ENCODE results near the gene ELF5. TPM values are rescaled to one million over a fixed set of nuclear protein-coding genes. Genes with fewer than 3 reads are reported as not detected.
A peak's percentile ranks its signal among the peaks of the same experiment; 100 is the strongest.

The ELF5 gene
- total and polyA plus RNA-seq, 2 of the 13 experiments (the other 11 are each of a cell fraction or from before 2014, with no cell fraction given), result 0.51 to 2.6 TPM

DNA sequence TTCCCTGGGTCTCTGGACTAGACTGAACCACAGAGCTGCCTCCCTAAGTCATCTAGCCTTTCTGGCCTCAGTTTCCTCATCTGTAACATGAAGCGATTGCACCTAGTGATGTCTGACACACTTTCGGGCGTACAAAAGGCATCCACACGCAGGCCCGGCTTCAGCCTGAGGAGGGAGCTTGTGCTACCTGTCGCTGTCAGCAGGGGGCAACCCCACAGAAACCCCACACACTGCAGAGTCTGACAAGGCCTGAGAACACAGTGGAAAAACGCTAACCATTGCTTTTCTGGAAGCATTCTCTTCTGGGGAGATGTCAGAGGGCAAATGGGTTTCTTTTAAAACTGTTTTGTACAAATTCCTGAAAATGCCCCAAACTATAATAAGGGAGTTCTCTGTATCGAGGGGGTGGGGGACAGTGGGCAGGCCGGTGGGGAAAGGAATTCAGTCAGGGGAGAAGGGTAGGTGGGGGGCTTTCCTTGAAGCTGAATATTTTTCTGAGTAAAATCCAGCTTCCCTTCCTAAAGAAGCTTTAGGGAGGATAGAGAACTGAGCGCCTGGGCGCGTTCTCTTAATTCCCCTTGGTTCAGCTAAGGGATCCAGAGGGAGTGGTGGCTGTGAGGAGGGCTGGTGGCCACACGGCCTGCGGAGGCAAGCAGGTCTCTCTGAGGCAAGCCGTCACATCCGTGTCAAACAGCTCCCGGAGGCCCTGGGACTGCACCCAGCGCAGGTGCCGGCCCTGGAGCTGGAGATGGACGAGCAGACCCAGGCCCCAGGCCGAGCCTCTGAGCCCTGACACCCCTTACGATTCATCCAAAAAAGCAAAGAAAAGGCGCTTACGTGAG lies 533 bp downstream of the ELF5 start (continued):
- TF ChIP-seq ZBTB43 (CRISPR knock-in tag; conservative IDR thresholded peaks at IDR 0.05), result 0 out of 2 replicates have a peak, but pooled peaks have one; percentile 25
- 0 out of 2 replicates have a peak, but pooled peaks have one; percentile 34 for TF ChIP-seq ZNF350 (CRISPR knock-in tag; IDR thresholded peaks at IDR 0.05; ENCODE audit: borderline replicate concordance, low read depth)
- TF ChIP-seq ZFP62 (CRISPR knock-in tag; IDR thresholded peaks at IDR 0.05), result no peak
- 0 out of 2 replicates have a peak, but pooled peaks have one; percentile 37 for TF ChIP-seq MEIS2 (CRISPR knock-in tag; IDR thresholded peaks at IDR 0.05)
- TF ChIP-seq HNRNPLL (IDR thresholded peaks at IDR 0.05; ENCODE audit: low read depth, low read length, poor library complexity, severe bottlenecking), result peak; percentile 23
- TF ChIP-seq, protein P1, sequence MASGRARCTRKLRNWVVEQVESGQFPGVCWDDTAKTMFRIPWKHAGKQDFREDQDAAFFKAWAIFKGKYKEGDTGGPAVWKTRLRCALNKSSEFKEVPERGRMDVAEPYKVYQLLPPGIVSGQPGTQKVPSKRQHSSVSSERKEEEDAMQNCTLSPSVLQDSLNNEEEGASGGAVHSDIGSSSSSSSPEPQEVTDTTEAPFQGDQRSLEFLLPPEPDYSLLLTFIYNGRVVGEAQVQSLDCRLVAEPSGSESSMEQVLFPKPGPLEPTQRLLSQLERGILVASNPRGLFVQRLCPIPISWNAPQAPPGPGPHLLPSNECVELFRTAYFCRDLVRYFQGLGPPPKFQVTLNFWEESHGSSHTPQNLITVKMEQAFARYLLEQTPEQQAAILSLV (CRISPR knock-in tag; IDR thresholded peaks at IDR 0.05; ENCODE audit: borderline replicate concordance), result no peak
- no peak for TF ChIP-seq THRA (CRISPR knock-in tag; IDR thresholded peaks at IDR 0.05; ENCODE audit: borderline replicate concordance)
- no peak for TF ChIP-seq ADNP (CRISPR knock-in tag; IDR thresholded peaks at IDR 0.05)
- TF ChIP-seq, protein P2, sequence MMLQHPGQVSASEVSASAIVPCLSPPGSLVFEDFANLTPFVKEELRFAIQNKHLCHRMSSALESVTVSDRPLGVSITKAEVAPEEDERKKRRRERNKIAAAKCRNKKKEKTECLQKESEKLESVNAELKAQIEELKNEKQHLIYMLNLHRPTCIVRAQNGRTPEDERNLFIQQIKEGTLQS (CRISPR knock-in tag; IDR thresholded peaks at IDR 0.05), result no peak
- TF ChIP-seq, protein P3, sequence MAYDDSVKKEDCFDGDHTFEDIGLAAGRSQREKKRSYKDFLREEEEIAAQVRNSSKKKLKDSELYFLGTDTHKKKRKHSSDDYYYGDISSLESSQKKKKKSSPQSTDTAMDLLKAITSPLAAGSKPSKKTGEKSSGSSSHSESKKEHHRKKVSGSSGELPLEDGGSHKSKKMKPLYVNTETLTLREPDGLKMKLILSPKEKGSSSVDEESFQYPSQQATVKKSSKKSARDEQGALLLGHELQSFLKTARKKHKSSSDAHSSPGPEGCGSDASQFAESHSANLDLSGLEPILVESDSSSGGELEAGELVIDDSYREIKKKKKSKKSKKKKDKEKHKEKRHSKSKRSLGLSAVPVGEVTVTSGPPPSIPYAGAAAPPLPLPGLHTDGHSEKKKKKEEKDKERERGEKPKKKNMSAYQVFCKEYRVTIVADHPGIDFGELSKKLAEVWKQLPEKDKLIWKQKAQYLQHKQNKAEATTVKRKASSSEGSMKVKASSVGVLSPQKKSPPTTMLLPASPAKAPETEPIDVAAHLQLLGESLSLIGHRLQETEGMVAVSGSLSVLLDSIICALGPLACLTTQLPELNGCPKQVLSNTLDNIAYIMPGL (CRISPR knock-in tag; IDR thresholded peaks at IDR 0.05; ENCODE audit: borderline replicate concordance in 1 of 2, low read depth in 1 of 2), result peak in 1 of 2 experiments; percentile 62; a peak in 3 of 4 replicates
- TF ChIP-seq, protein P4, sequence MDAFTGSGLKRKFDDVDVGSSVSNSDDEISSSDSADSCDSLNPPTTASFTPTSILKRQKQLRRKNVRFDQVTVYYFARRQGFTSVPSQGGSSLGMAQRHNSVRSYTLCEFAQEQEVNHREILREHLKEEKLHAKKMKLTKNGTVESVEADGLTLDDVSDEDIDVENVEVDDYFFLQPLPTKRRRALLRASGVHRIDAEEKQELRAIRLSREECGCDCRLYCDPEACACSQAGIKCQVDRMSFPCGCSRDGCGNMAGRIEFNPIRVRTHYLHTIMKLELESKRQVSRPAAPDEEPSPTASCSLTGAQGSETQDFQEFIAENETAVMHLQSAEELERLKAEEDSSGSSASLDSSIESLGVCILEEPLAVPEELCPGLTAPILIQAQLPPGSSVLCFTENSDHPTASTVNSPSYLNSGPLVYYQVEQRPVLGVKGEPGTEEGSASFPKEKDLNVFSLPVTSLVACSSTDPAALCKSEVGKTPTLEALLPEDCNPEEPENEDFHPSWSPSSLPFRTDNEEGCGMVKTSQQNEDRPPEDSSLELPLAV (CRISPR knock-in tag; conservative IDR thresholded peaks at IDR 0.05; ENCODE audit: low read depth), result no peak
- TF ChIP-seq ZBTB21 (CRISPR knock-in tag; IDR thresholded peaks at IDR 0.05), result no peak
- TF ChIP-seq GRHL1 (CRISPR knock-in tag; conservative IDR thresholded peaks at IDR 0.05), result no peak
- no peak for TF ChIP-seq NFRKB (IDR thresholded peaks at IDR 0.05)
- 0 out of 2 replicates have a peak, but pooled peaks have one; percentile 22 for TF ChIP-seq ZMAT3 (CRISPR knock-in tag; conservative IDR thresholded peaks at IDR 0.05)
- 0 out of 2 replicates have a peak, but pooled peaks have one; percentile 25 for TF ChIP-seq KAT8 (CRISPR knock-in tag; IDR thresholded peaks at IDR 0.05)
- no peak for TF ChIP-seq ZSCAN20 (CRISPR knock-in tag; IDR thresholded peaks at IDR 0.05; ENCODE audit: borderline replicate concordance)
- TF ChIP-seq SMC3 (IDR thresholded peaks at IDR 0.05; ENCODE audit: low read length), result peak; percentile 78
- TF ChIP-seq RFX1 (IDR thresholded peaks at IDR 0.05), result no peak

Measured in HepG2 (cell line).